ENCODE results near the gene ADAT3. TPM values are rescaled to one million over a fixed set of nuclear protein-coding genes. Genes with fewer than 3 reads are reported as not detected.
A peak's percentile ranks its signal among the peaks of the same experiment; 100 is the strongest.

The ADAT3 gene
- total and polyA plus RNA-seq, 7 donors, result 0.33 to 17.4 (median 6.2) TPM

DNA sequence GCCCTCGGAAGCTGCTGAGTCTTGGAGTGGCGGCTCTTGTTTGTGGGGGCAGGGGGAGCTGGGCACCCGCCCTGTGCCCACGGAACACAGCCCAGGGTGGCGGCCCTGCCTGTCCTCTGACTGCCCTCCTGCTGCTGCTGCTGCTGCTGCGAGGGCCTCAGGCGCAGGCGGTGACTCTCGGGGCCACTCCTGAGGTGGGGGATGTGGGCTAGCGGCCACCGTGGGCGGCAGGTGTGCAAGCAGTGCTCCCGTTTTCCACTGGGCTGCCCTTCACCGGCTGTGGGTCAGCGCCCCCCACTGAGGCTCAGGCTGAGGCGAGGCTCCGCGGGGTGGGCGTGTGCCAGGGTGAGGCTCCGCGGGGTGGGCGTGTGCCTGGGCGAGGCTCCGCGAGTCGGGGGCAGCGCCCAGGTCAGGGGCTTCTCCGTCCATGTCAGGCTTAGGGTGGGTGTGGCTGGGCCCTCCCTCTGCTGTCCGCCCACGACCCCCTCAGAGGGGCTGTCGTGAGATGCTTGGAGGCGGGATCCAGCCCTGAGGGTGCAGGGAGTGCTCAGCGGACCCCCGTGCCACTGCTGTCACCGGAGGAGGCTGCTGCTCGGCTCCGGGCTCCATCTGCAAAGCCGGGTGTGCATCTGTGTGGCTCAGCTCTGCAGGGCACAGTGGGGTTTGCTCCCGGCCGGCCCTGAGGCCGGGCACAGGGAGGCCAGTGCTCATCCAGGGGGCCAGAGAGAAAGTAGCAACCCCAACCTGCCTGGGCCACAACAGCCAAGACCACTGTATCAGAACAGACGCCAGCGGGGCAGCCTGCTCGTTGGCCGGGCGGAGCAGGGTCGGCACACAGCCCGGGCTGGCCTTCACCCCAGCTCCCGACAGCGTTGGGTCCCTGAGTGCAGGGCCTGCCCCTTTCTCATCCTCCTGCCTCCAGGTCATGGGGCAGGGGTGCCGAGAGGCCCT is 50.2 kb downstream of the ADAT3 start:
- H3K27ac ChIP-seq, result no peak overlapping the region
- peaks cover 0 to 19% (median 11%) of the 10 kb centered on the region in 4 donors for H3K4me1 ChIP-seq
- TF ChIP-seq POLR2A (IDR thresholded peaks at IDR 0.05), result no peak
- TF ChIP-seq POLR2AphosphoS5 (IDR thresholded peaks at IDR 0.05), result no peak
- no peak for TF ChIP-seq EP300 (IDR thresholded peaks at IDR 0.05)
- TF ChIP-seq, protein P1, sequence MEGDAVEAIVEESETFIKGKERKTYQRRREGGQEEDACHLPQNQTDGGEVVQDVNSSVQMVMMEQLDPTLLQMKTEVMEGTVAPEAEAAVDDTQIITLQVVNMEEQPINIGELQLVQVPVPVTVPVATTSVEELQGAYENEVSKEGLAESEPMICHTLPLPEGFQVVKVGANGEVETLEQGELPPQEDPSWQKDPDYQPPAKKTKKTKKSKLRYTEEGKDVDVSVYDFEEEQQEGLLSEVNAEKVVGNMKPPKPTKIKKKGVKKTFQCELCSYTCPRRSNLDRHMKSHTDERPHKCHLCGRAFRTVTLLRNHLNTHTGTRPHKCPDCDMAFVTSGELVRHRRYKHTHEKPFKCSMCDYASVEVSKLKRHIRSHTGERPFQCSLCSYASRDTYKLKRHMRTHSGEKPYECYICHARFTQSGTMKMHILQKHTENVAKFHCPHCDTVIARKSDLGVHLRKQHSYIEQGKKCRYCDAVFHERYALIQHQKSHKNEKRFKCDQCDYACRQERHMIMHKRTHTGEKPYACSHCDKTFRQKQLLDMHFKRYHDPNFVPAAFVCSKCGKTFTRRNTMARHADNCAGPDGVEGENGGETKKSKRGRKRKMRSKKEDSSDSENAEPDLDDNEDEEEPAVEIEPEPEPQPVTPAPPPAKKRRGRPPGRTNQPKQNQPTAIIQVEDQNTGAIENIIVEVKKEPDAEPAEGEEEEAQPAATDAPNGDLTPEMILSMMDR (IDR thresholded peaks at IDR 0.05), result no peak
- 71 to 82% methylated on average over 51 of the region's 51 CpGs for WGBS, 2 donors
- H3K27me3 ChIP-seq, result no peaks in the 10 kb centered on the region
- intact Hi-C loops (cut with DNase I), result no loop called here
- H3K9me3 ChIP-seq, result no peaks in the 10 kb centered on the region
- H3K4me3 ChIP-seq, result no peak overlapping the region
- H3K36me3 ChIP-seq, result peaks cover 0 to 13% (median 1%) of the 10 kb centered on the region in 4 donors
- DNase-seq, result no peak

DNA sequence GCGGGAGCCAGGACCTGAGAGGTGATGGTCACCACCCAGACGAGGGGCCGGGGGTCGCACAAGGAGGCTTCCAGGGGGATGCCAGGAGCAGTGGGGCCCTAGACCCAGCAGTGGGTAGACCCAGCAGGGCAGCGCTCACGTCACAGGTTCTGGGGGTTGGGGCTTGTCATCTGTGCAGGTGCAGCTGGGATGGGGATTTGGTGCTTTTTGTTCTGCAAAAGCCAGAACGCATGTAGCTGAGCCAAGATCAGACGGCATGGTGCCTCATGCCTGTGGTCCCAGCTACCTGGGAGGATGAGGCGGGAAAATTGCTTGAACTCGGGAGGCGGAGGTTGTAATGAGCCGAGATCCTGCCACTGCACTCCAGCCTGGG is 50.9 kb downstream of the ADAT3 start:
- intact Hi-C loops (cut with DNase I), result no loop called here
- no peaks in the 10 kb centered on the region for H3K27me3 ChIP-seq
- peaks cover 0 to 13% (median 0%) of the 10 kb centered on the region in 4 donors for H3K36me3 ChIP-seq
- H3K4me3 ChIP-seq, result no peak overlapping the region
- DNase-seq, result no peak
- H3K27ac ChIP-seq, result peak overlapping the region in 1 of 4 donors; percentile 77
- WGBS, 2 donors, result 93 to 94% methylated on average over 12 of the region's 12 CpGs
- no peaks in the 10 kb centered on the region for H3K9me3 ChIP-seq
- TF ChIP-seq EP300 (IDR thresholded peaks at IDR 0.05) (no peak), POLR2AphosphoS5 (IDR thresholded peaks at IDR 0.05) (no peak), POLR2A (IDR thresholded peaks at IDR 0.05) (no peak)
- TF ChIP-seq, protein P1 (IDR thresholded peaks at IDR 0.05), result no peak
- H3K4me1 ChIP-seq, result peaks cover 0 to 19% (median 11%) of the 10 kb centered on the region in 4 donors

DNA sequence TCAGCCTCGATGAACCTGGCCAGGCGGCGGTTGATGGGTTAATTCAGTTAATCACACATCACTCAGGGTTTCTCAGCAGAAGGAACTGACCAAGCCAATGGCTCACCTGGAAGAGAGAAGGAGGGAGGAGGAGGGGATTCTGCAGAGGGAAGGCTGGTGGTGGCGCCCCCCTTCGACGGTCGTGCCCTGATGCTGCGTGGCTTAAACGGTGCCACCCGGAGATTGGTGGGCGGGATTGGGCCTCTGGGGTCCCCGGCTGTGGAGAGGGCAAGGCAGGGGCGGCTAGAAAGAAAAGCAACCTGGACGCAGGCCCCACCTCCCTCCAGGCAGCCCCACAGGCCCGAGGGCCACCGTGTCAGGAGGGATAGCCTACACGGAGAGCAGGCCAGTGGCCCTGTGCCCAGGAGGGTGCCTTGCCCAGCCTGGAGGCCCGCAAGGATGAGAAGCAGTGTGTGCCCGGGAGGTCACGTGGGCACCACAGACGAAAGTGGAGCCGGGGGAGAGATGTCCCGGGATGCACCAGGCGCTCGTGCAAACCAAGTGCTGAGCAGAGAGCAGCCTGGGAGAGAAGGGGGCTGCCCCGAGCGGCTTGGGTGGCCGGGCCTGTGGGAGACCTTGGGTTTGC is 51.8 kb downstream of the ADAT3 start:
- Histone ChIP-seq H3K4me1 (peaks cover 0 to 19% (median 11%) of the 10 kb centered on the region in 4 donors), H3K9me3 (no peaks in the 10 kb centered on the region), H3K27me3 (no peaks in the 10 kb centered on the region), H3K36me3 (peaks cover 0 to 13% (median 0%) of the 10 kb centered on the region in 4 donors), H3K27ac (peak overlapping the region in 3 of 4 donors; percentile 67 to 77 (median 75)), H3K4me3 (peak overlapping the region in 1 of 4 donors; percentile 29)
- intact Hi-C loops (cut with DNase I), result no loop called here
- DNase-seq, result peak; percentile 94
- 89 to 90% methylated on average over 28 of the region's 28 CpGs for WGBS, 2 donors
- peak in 1 of 4 donors; percentile 14 for TF ChIP-seq EP300 (IDR thresholded peaks at IDR 0.05)
- peak in 1 of 4 donors; percentile 52 for TF ChIP-seq POLR2AphosphoS5 (IDR thresholded peaks at IDR 0.05)
- no peak for TF ChIP-seq POLR2A (IDR thresholded peaks at IDR 0.05)
- TF ChIP-seq, protein P1 (IDR thresholded peaks at IDR 0.05), result no peak

DNA sequence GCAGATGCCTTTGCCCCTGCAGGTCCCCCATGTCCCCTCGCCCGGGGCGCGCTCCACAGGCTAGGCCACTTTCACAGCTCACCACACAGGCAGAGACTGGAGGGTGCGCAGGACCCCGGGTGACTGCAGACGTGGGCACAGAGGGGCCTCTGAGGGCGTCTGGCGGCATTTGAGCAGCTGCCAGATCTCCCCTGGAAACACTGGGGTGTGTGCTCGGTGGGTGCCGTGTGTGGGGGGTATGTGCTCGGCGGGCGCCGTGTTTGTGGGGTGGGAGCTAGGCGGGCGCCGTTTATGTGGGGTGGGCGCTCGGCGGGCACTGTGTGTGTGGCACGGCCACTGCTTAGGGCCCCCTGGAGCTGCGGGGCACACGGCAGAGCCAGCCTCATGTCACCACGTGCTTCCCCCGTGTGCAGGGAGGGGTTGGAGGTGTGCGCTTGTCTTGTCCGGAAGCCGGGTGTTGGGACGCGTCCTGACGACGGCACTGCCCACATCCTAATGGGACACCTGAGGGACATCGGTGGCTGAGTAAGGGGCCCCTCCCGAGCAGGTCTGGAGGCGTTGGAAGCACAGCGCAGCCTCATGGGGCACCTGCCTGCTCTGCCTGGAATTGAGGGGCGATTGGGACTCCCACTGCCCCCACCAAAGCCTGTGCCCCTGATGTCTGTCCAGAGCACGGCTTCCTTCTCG is 52.5 kb downstream of the ADAT3 start:
- peaks cover 0 to 19% (median 11%) of the 10 kb centered on the region in 4 donors for H3K4me1 ChIP-seq
- peak overlapping the region in 3 of 4 donors; percentile 67 to 77 (median 75) for H3K27ac ChIP-seq
- no peak for DNase-seq
- intact Hi-C loops (cut with DNase I), result no loop called here
- no peaks in the 10 kb centered on the region for H3K9me3 ChIP-seq
- H3K36me3 ChIP-seq, result peaks cover 0 to 9% (median 0%) of the 10 kb centered on the region in 4 donors
- H3K27me3 ChIP-seq, result no peaks in the 10 kb centered on the region
- H3K4me3 ChIP-seq, result peak overlapping the region in 1 of 4 donors; percentile 29
- TF ChIP-seq, protein P1 (IDR thresholded peaks at IDR 0.05), result no peak
- TF ChIP-seq EP300 (IDR thresholded peaks at IDR 0.05), result no peak
- no peak for TF ChIP-seq POLR2A (IDR thresholded peaks at IDR 0.05)
- TF ChIP-seq POLR2AphosphoS5 (IDR thresholded peaks at IDR 0.05), result no peak
- 90 to 92% methylated on average over 40 of the region's 40 CpGs for WGBS, 2 donors

Measured in sigmoid colon (tissue), 7 donors.